Glutamatergic neuron (in vitro differentiated cells): Measurements from ENCODE around the gene MAPK1IP1L. TPM values are rescaled to one million over a fixed set of nuclear protein-coding genes. Genes with fewer than 3 reads are reported as not detected.

Experiments used
- DNase-seq: peaks from one replicate; pipeline ENCODE4 v3.0.0; 2022
- H3K27ac Mint-ChIP-seq: one replicate; pipeline ENCODE4 v1.8.0; 2020; ENCODE audit warnings: mild to moderate bottlenecking, mixed read lengths, inconsistent platforms; ENCODE audit not compliant: unreplicated experiment
- H3K27me3 Mint-ChIP-seq: one replicate; pipeline ENCODE4 v1.8.0; 2020; ENCODE audit warnings: mild to moderate bottlenecking, moderate library complexity, mixed read lengths, inconsistent platforms; ENCODE audit not compliant: unreplicated experiment
- H3K36me3 Mint-ChIP-seq: one replicate; pipeline ENCODE4 v1.8.0; 2020; ENCODE audit warnings: mild to moderate bottlenecking, mixed read lengths, inconsistent platforms; ENCODE audit not compliant: unreplicated experiment
- H3K4me1 Mint-ChIP-seq: one replicate; pipeline ENCODE4 v1.8.0; 2020; ENCODE audit warnings: mild to moderate bottlenecking, low read depth, mixed read lengths, inconsistent platforms; ENCODE audit not compliant: unreplicated experiment
- H3K4me3 Mint-ChIP-seq: one replicate; pipeline ENCODE4 v1.8.0; 2020; ENCODE audit warnings: mild to moderate bottlenecking, mixed read lengths, inconsistent platforms; ENCODE audit not compliant: unreplicated experiment
- H3K9me3 Mint-ChIP-seq: one replicate; pipeline ENCODE4 v1.8.0; 2020; ENCODE audit warnings: mild to moderate bottlenecking, moderate library complexity, mixed read lengths, inconsistent platforms; ENCODE audit not compliant: unreplicated experiment
- total RNA-seq: library from RNA; stranded (reverse); fragmentation: NEBNext Ultra II Directional; extraction: Animal tissue kit (Norgen Biotek cat#: 25700); gene quantifications from one replicate; pipeline ENCODE4 v1.2.1, GENCODE V29; 2021; ENCODE audit not compliant: unreplicated experiment
- TF ChIP-seq, protein P1 (sequence below): fragments of 200-600 bp; sonication (generic); IDR thresholded peaks from one replicate; pipeline ENCODE4 v1.5.0; 2021; ENCODE audit not compliant: partially characterized antibody, unreplicated experiment

The MAPK1IP1L gene
- total RNA-seq, 1 donor from 2014 or later = 97.9 TPM

DNA sequence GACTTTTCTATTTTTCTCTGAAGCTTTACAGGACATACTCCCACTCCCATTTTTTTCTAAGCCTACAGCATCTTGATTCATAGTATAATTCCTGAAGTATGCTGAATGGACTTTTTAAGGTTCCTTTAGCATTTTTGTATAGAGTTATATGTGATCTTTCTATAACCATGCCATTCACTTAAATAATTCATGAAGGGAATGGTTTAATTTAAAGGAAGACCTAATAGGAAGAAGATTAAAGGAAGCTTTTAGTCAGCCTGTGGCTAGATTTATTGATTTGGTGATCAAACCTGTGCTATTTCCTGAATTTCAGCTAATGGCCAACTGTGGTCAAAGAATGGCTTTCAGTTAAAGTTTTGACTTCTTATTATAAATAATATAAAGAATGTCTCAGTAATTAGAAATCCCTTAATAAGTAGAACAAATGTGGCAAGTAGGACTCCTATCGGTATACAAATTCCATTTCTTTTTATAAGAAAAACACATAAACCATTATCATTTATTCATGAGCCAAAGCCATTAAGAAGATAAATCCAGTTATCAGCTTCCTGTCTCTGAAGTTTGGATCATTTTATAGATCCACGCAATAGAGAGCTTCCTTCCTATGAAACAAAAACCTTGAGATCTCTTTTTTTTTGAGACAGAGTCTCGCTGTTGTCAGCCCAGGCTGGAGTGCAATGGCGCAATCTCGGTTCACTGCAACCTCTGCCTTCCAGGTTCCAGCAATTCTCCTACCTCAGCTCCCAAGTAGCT, 4.0 kb upstream of the MAPK1IP1L start:
- peaks cover 8% of the 10 kb centered on the region for H3K4me1 Mint-ChIP-seq
- no peak for DNase-seq
- peak overlapping the region; percentile 56 for H3K4me3 Mint-ChIP-seq
- H3K27me3 Mint-ChIP-seq = peaks cover 2% of the 10 kb centered on the region
- TF ChIP-seq, protein P1, sequence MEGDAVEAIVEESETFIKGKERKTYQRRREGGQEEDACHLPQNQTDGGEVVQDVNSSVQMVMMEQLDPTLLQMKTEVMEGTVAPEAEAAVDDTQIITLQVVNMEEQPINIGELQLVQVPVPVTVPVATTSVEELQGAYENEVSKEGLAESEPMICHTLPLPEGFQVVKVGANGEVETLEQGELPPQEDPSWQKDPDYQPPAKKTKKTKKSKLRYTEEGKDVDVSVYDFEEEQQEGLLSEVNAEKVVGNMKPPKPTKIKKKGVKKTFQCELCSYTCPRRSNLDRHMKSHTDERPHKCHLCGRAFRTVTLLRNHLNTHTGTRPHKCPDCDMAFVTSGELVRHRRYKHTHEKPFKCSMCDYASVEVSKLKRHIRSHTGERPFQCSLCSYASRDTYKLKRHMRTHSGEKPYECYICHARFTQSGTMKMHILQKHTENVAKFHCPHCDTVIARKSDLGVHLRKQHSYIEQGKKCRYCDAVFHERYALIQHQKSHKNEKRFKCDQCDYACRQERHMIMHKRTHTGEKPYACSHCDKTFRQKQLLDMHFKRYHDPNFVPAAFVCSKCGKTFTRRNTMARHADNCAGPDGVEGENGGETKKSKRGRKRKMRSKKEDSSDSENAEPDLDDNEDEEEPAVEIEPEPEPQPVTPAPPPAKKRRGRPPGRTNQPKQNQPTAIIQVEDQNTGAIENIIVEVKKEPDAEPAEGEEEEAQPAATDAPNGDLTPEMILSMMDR = no peak
- no peaks in the 10 kb centered on the region for H3K36me3 Mint-ChIP-seq
- peak overlapping the region; percentile 80 for H3K27ac Mint-ChIP-seq
- H3K9me3 Mint-ChIP-seq = peaks cover 6% of the 10 kb centered on the region

DNA sequence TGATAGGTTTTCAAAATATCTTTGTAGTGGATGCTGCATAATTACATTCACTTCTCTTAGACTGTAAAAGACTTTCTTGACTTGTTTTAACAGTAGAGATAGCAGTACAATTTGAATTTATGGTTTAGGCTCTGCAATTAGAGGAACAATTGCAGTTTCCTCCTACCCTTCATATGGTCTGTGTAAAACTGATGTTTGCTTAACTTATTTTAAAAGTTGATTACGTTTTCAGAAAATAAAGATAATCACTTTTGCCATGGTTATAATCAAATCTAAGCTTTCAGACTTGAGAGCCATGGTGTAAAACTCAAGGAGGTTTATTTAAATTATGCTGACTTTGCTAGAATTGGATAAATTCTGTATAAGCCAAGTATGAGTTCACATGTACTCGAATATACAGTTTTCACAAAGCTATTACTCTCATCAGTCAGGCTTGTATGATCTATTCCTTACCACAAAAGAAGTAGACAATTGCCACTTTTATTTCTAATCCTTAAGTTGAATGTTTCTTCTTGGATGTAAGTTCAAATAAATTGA, 2.5 kb upstream of the MAPK1IP1L start:
- TF ChIP-seq, protein P1 = no peak
- Mint-ChIP-seq H3K36me3 (no peaks in the 10 kb centered on the region), H3K4me3 (no peak overlapping the region), H3K9me3 (peaks cover 7% of the 10 kb centered on the region), H3K27ac (no peak overlapping the region), H3K27me3 (peaks cover 2% of the 10 kb centered on the region), H3K4me1 (peaks cover 14% of the 10 kb centered on the region)
- DNase-seq = no peak

DNA sequence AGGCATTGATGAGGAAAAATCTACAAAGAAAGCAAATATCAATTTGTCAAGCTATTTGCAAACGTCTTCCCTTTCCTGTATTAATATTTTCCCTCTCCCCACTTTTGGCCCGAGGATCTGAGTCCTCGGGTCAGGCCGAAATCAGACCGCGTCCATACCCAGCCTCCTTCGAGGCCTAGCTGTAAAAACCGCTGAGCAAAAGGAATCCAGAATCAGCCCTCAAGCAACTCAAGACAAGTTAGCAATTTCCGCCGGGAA, 353 bp upstream of the MAPK1IP1L start:
- Mint-ChIP-seq H3K27me3 (peaks cover 2% of the 10 kb centered on the region), H3K4me3 (peak overlapping the region; percentile 97), H3K9me3 (peaks cover 7% of the 10 kb centered on the region), H3K36me3 (no peaks in the 10 kb centered on the region), H3K27ac (peak overlapping the region; percentile 85), H3K4me1 (peaks cover 18% of the 10 kb centered on the region)
- TF ChIP-seq, protein P1 = no peak
- DNase-seq = no peak

DNA sequence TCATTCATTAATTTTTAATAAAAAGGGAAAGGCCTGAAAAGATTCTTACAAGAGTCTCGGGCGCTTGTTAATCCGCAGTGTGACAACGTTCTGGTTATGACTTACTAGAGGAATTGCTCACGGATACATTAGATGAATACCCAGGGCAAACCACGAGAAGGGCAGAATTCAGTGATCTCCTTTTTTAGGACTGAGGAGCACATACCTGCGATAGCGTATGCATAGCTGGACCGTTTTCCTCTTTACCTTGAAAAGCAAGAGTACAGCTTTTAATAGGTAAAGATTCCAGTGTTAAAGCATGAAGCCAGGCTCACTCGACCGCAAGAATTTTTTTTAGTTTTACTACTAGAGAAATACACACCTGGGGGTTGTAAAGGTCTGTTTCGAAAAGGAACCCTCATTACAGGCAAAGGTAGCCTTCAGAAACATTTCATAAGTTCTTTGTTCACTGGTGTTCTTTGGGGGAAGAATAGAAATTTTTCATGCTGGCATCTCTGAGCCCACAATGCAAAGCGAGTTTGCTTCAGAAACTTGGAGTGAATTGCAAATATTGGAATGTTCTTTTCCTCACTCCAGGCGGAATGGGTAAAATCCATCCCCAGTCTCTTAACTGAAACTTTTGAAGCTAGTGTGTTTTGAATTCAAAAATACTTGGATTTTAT, 953 bp downstream of the MAPK1IP1L start:
- H3K4me1 Mint-ChIP-seq = peaks cover 18% of the 10 kb centered on the region
- H3K9me3 Mint-ChIP-seq = peaks cover 7% of the 10 kb centered on the region
- no peak for DNase-seq
- no peaks in the 10 kb centered on the region for H3K36me3 Mint-ChIP-seq
- peak overlapping the region; percentile 92 for H3K27ac Mint-ChIP-seq
- peaks cover 2% of the 10 kb centered on the region for H3K27me3 Mint-ChIP-seq
- H3K4me3 Mint-ChIP-seq = peak overlapping the region; percentile 90
- TF ChIP-seq, protein P1 = no peak

DNA sequence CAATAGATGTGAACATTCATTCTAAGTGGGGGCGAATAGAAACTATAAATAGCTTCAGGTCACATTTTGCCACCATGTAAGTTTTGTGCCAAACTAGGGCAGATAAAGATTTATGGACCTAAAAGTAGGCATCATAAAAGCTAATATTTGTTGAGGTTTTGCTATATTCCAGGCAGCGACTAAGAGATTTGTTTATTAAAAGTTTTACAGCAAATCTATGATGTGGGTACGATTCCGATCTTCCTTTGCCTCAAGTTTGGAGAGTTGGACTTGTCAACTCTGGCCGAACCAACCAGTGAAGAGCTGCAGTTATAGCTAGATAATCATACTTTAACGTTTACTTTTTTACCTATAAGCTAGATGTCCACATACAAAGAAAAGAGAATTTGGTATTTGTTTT, 1.6 kb downstream of the MAPK1IP1L start:
- peak overlapping the region; percentile 92 for H3K27ac Mint-ChIP-seq
- DNase-seq = no peak
- peaks cover 2% of the 10 kb centered on the region for H3K27me3 Mint-ChIP-seq
- H3K9me3 Mint-ChIP-seq = peaks cover 7% of the 10 kb centered on the region
- peak overlapping the region; percentile 90 for H3K4me3 Mint-ChIP-seq
- H3K36me3 Mint-ChIP-seq = no peaks in the 10 kb centered on the region
- H3K4me1 Mint-ChIP-seq = peaks cover 18% of the 10 kb centered on the region
- TF ChIP-seq, protein P1 = no peak
